Measurements from ENCODE around the gene SSC4D. TPM values are rescaled to one million over a fixed set of nuclear protein-coding genes. Genes with fewer than 3 reads are reported as not detected.
"Not testable (repeated sequence)": the region's sequence is repeated elsewhere in the genome, so short reads cannot be mapped to it uniquely, and the experiment has no call there.

The SSC4D gene
- total and polyA plus RNA-seq, 2 of the 8 experiments (the other 6 are each of a cell fraction or from before 2014, with no cell fraction given): 11.8 to 27.5 TPM

GRCh38 chr7:76421097-76421496, 11.6 kb upstream of the SSC4D start:
- H4K20me1 ChIP-seq (replicated peaks in 1 of 2; ENCODE audit: control insufficient read depth in 1 of 2, insufficient read depth in 2 of 2, low read length in 2 of 2); H2BK12ac ChIP-seq (ENCODE audit: low read depth, low read length); H3K23me2 ChIP-seq (ENCODE audit: low read depth, low read length); H3K79me2 ChIP-seq (ENCODE audit: control insufficient read depth in 1 of 2, insufficient read depth in 2 of 2, low read length in 2 of 2); H2AFZ ChIP-seq (ENCODE audit: low read length); H3K18ac ChIP-seq (ENCODE audit: extremely low read depth, low read length); H3K27me3 ChIP-seq (replicated peaks in 1 of 4; ENCODE audit: control insufficient read depth in 3 of 4, extremely low read depth in 1 of 4, insufficient read depth in 3 of 4, low read length in 3 of 4); H3K4ac ChIP-seq (replicated peaks; ENCODE audit: insufficient read length, low read depth, low read length); H3K4me1 ChIP-seq (replicated peaks in 1 of 4; ENCODE audit: control insufficient read depth in 3 of 4, insufficient read depth in 4 of 4, low read length in 3 of 4); H3K9ac ChIP-seq (replicated peaks in 1 of 4; ENCODE audit: extremely low read depth in 1 of 4, low read depth in 3 of 4, low read length in 3 of 4); FAIRE-seq; H3K4me2 ChIP-seq (ENCODE audit: insufficient read depth in 1 of 2, low read depth in 2 of 2, low read length in 2 of 2); H3K56ac ChIP-seq (replicated peaks; ENCODE audit: insufficient read length, low read depth, low read length); H4K5ac ChIP-seq (ENCODE audit: insufficient read length, low read depth, low read length); H2BK15ac ChIP-seq (ENCODE audit: low read length); H2BK120ac ChIP-seq (replicated peaks; ENCODE audit: low read depth, low read length); H3K23ac ChIP-seq (ENCODE audit: insufficient read length); H2BK5ac ChIP-seq (ENCODE audit: low read depth, low read length); H3K79me1 ChIP-seq (ENCODE audit: low read depth, low read length); H2BK20ac ChIP-seq (ENCODE audit: low read length); DNase-seq (ENCODE audit: low read depth in 1 of 2, low spot score in 2 of 2); H3K27ac ChIP-seq (ENCODE audit: low read depth, low read length); H3K4me3 ChIP-seq (ENCODE audit: extremely low read depth in 1 of 4, insufficient read depth in 2 of 4, low read depth in 3 of 4, low read length in 4 of 4); H3K14ac ChIP-seq (ENCODE audit: insufficient read length); H4K8ac ChIP-seq (ENCODE audit: extremely low read depth, insufficient read depth, low read length); POLR2A ChIA-PET (ENCODE audit: partially characterized antibody); CTCF ChIA-PET (ENCODE audit: partially characterized antibody); H4K91ac ChIP-seq (replicated peaks; ENCODE audit: insufficient read length, low read length); H2AK5ac ChIP-seq (ENCODE audit: low read depth, low read length); H3K9me3 ChIP-seq (ENCODE audit: insufficient read depth in 2 of 2, low read depth in 1 of 2, low read length in 1 of 2); H3K36me3 ChIP-seq (ENCODE audit: control insufficient read depth in 2 of 4, insufficient read depth in 4 of 4, low read length in 3 of 4): not testable (repeated sequence)
- WGBS, 2 experiments (ENCODE audit: extremely low coverage in 1 of 2, insufficient coverage in 1 of 2, insufficient read length in 1 of 2, insufficient replicate concordance in 2 of 2, low coverage in 1 of 2, low lambda C conversion rate in 2 of 2, missing lambda C conversion rate in 1 of 2): 79% methylated on average over 6 of the region's 6 CpGs; no CpG with 5 or more reads in 1 of the 2 experiments

GRCh38 chr7:76417654-76418310, 8.3 kb upstream of the SSC4D start:
- H3K9ac ChIP-seq (replicated peaks in 1 of 4; ENCODE audit: extremely low read depth in 1 of 4, low read depth in 3 of 4, low read length in 3 of 4); H3K9me3 ChIP-seq (ENCODE audit: insufficient read depth in 2 of 2, low read depth in 1 of 2, low read length in 1 of 2); H3K4me2 ChIP-seq (ENCODE audit: insufficient read depth in 1 of 2, low read depth in 2 of 2, low read length in 2 of 2); H3K36me3 ChIP-seq (ENCODE audit: control insufficient read depth in 2 of 4, insufficient read depth in 4 of 4, low read length in 3 of 4); H2BK120ac ChIP-seq (replicated peaks; ENCODE audit: low read depth, low read length); H3K23me2 ChIP-seq (ENCODE audit: low read depth, low read length); H4K8ac ChIP-seq (ENCODE audit: extremely low read depth, insufficient read depth, low read length); H3K79me2 ChIP-seq (ENCODE audit: control insufficient read depth in 1 of 2, insufficient read depth in 2 of 2, low read length in 2 of 2); H2BK15ac ChIP-seq (ENCODE audit: low read length); H2BK5ac ChIP-seq (ENCODE audit: low read depth, low read length); H4K5ac ChIP-seq (ENCODE audit: insufficient read length, low read depth, low read length); DNase-seq (ENCODE audit: low read depth in 1 of 2, low spot score in 2 of 2); CTCF ChIA-PET (ENCODE audit: partially characterized antibody); H2BK12ac ChIP-seq (ENCODE audit: low read depth, low read length); H4K20me1 ChIP-seq (replicated peaks in 1 of 2; ENCODE audit: control insufficient read depth in 1 of 2, insufficient read depth in 2 of 2, low read length in 2 of 2); FAIRE-seq; H3K27me3 ChIP-seq (replicated peaks in 1 of 4; ENCODE audit: control insufficient read depth in 3 of 4, extremely low read depth in 1 of 4, insufficient read depth in 3 of 4, low read length in 3 of 4); H2BK20ac ChIP-seq (ENCODE audit: low read length); H4K91ac ChIP-seq (replicated peaks; ENCODE audit: insufficient read length, low read length); H2AK5ac ChIP-seq (ENCODE audit: low read depth, low read length); H3K18ac ChIP-seq (ENCODE audit: extremely low read depth, low read length); H3K56ac ChIP-seq (replicated peaks; ENCODE audit: insufficient read length, low read depth, low read length); H3K27ac ChIP-seq (ENCODE audit: low read depth, low read length); H3K4ac ChIP-seq (replicated peaks; ENCODE audit: insufficient read length, low read depth, low read length); H3K14ac ChIP-seq (ENCODE audit: insufficient read length); H2AFZ ChIP-seq (ENCODE audit: low read length); H3K79me1 ChIP-seq (ENCODE audit: low read depth, low read length); H3K4me1 ChIP-seq (replicated peaks in 1 of 4; ENCODE audit: control insufficient read depth in 3 of 4, insufficient read depth in 4 of 4, low read length in 3 of 4); H3K4me3 ChIP-seq (ENCODE audit: extremely low read depth in 1 of 4, insufficient read depth in 2 of 4, low read depth in 3 of 4, low read length in 4 of 4); H3K23ac ChIP-seq (ENCODE audit: insufficient read length): not testable (repeated sequence)
- WGBS, 2 experiments (ENCODE audit: extremely low coverage in 1 of 2, insufficient coverage in 1 of 2, insufficient read length in 1 of 2, insufficient replicate concordance in 2 of 2, low coverage in 1 of 2, low lambda C conversion rate in 2 of 2, missing lambda C conversion rate in 1 of 2): 91% methylated on average over 10 of the region's 10 CpGs; no CpG with 5 or more reads in 1 of the 2 experiments
- POLR2A ChIA-PET (ENCODE audit: partially characterized antibody): interaction anchor here (1.2 to 2.0 kb wide), 2 partner anchors 10 to 24 kb away, joined by 4 to 8 read pairs; no protein-coding TSS in a partner anchor
